Neuron (in vitro differentiated cells): ENCODE measurements around the gene NLGN4Y.

ENCODE experiments used
- H2AFZ ChIP-seq: one replicate; pipeline ENCODE4 v1.6.1; 2013; ENCODE audit warnings: low read depth, mild to moderate bottlenecking, inconsistent platforms, low read length, moderate library complexity
- H3K27me3 ChIP-seq: one replicate; pipeline ENCODE4 v1.6.1; 2013; ENCODE audit warnings: low read length; ENCODE audit not compliant: insufficient read depth
- H3K36me3 ChIP-seq: one replicate; pipeline ENCODE4 v1.6.1; 2013; ENCODE audit warnings: low read length; ENCODE audit not compliant: insufficient read depth
- H3K4me1 ChIP-seq: one replicate; pipeline ENCODE4 v1.6.1; 2013; ENCODE audit warnings: low read length; ENCODE audit not compliant: insufficient read depth
- H3K4me3 ChIP-seq: 2 replicates; pipeline ENCODE4 v1.5.1; 2013; ENCODE audit warnings: mild to moderate bottlenecking, low read length, moderate library complexity
- H3K9me3 ChIP-seq: one replicate; pipeline ENCODE4 v1.6.1; 2013; ENCODE audit warnings: low read length

NLGN4Y gene

GRCh38 chrY:14601372-14601771 lies 77.0 kb downstream of the NLGN4Y start:
- Histone ChIP-seq H3K27me3 (no peaks in the 10 kb centered on the region), H3K4me3 (no peak overlapping the region), H3K36me3 (no peaks in the 10 kb centered on the region), H2AFZ (no peak overlapping the region), H3K4me1 (no peaks in the 10 kb centered on the region), H3K9me3 (no peaks in the 10 kb centered on the region)

- Histone ChIP-seq H2AFZ (no peak overlapping the region), H3K4me1 (no peaks in the 10 kb centered on the region), H3K27me3 (no peaks in the 10 kb centered on the region), H3K9me3 (no peaks in the 10 kb centered on the region), H3K4me3 (no peak overlapping the region), H3K36me3 (no peaks in the 10 kb centered on the region)
These were observed 93.3 kb downstream of the NLGN4Y start for GRCh38 chrY:14617625-14618024.

- Histone ChIP-seq H2AFZ (no peak overlapping the region), H3K4me3 (no peak overlapping the region), H3K36me3 (no peaks in the 10 kb centered on the region), H3K4me1 (no peaks in the 10 kb centered on the region), H3K27me3 (no peaks in the 10 kb centered on the region), H3K9me3 (no peaks in the 10 kb centered on the region)
These were observed 94.2 kb downstream of the NLGN4Y start for GRCh38 chrY:14618513-14618912.

DNA sequence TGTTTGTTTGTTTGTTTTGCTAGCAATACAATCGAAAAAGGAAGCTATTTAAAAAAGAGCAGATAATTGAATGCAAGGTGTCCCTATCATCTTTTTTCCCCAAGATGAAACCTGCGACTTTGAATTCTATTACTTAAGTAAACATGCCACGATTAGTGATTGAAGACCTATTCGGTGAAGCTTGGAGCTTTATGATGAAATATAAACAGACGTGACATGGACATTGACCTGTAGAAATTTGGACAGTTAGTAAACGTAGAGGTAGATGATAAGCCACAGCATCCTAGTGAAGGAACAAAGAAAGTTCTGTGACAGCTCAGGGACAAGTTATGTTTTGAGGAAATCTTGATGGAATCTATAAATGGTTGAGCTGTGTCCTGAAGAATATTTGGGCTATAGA lies 103.9 kb downstream of the NLGN4Y start:
- no peaks in the 10 kb centered on the region for H3K36me3 ChIP-seq
- H3K4me1 ChIP-seq = no peaks in the 10 kb centered on the region

DNA sequence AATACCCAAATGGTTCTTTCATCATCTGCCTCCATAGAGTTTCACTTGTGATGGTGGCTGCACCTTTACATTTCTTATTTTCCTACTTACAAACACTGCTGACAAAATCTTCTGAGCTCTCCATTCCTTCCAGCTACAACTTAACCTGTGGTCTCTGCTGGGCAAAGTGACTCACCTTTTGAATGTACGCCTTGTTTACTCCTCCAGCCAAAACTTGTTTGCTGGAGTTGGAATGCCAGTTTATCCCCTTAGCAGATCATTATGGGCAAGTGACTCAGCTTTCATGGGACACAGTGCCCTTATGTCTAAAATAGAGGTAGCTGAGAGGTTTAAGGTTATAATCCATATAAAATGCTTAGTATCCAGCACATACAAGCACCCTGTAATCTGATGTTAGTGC lies 107.3 kb downstream of the NLGN4Y start:
- no peak overlapping the region for H2AFZ ChIP-seq
- no peaks in the 10 kb centered on the region for H3K36me3 ChIP-seq
- no peaks in the 10 kb centered on the region for H3K4me1 ChIP-seq
- no peaks in the 10 kb centered on the region for H3K27me3 ChIP-seq
- H3K9me3 ChIP-seq = no peaks in the 10 kb centered on the region
- no peak overlapping the region for H3K4me3 ChIP-seq

More for the DNA sequence above, 103.9 kb downstream of the NLGN4Y start:
- Histone ChIP-seq H3K27me3 (no peaks in the 10 kb centered on the region), H3K9me3 (no peaks in the 10 kb centered on the region), H2AFZ (no peak overlapping the region), H3K4me3 (no peak overlapping the region)

GRCh38 chrY:14633718-14634117 lies 109.4 kb downstream of the NLGN4Y start:
- Histone ChIP-seq H2AFZ (no peak overlapping the region), H3K27me3 (no peaks in the 10 kb centered on the region), H3K4me1 (no peaks in the 10 kb centered on the region), H3K9me3 (no peaks in the 10 kb centered on the region), H3K36me3 (no peaks in the 10 kb centered on the region), H3K4me3 (no peak overlapping the region)

GRCh38 chrY:14634954-14635353 lies 110.6 kb downstream of the NLGN4Y start:
- no peak overlapping the region for H2AFZ ChIP-seq
- H3K4me3 ChIP-seq = no peak overlapping the region
- no peaks in the 10 kb centered on the region for H3K27me3 ChIP-seq
- no peaks in the 10 kb centered on the region for H3K9me3 ChIP-seq
- no peaks in the 10 kb centered on the region for H3K4me1 ChIP-seq
- H3K36me3 ChIP-seq = no peaks in the 10 kb centered on the region

DNA sequence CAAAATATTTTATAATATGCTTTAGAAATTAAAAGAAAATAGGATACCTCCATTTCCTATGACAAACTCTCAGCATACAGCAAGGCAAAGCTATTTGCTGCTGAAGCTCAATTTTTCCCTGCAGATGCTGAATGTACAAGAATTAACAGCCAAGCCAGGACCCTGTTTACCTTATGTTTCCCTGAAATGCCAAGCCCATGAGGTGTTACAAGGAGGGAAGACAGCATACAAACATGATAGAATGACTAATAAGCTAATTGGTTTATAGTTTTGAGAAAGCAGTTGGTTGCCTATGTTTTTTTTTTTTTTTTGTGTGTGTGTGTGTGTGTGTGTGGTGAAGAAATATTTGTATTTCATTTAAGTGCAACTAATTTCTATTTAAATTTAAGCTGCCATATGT lies 113.2 kb downstream of the NLGN4Y start:
- Histone ChIP-seq H3K36me3 (no peaks in the 10 kb centered on the region), H3K4me1 (no peaks in the 10 kb centered on the region), H3K27me3 (no peaks in the 10 kb centered on the region), H3K9me3 (no peaks in the 10 kb centered on the region), H2AFZ (no peak overlapping the region), H3K4me3 (no peak overlapping the region)

- H2AFZ ChIP-seq = no peak overlapping the region
- no peaks in the 10 kb centered on the region for H3K27me3 ChIP-seq
- H3K9me3 ChIP-seq = no peaks in the 10 kb centered on the region
- H3K4me1 ChIP-seq = no peaks in the 10 kb centered on the region
- no peaks in the 10 kb centered on the region for H3K36me3 ChIP-seq
- no peak overlapping the region for H3K4me3 ChIP-seq
These were observed 117.5 kb downstream of the NLGN4Y start for GRCh38 chrY:14641853-14642252.

DNA sequence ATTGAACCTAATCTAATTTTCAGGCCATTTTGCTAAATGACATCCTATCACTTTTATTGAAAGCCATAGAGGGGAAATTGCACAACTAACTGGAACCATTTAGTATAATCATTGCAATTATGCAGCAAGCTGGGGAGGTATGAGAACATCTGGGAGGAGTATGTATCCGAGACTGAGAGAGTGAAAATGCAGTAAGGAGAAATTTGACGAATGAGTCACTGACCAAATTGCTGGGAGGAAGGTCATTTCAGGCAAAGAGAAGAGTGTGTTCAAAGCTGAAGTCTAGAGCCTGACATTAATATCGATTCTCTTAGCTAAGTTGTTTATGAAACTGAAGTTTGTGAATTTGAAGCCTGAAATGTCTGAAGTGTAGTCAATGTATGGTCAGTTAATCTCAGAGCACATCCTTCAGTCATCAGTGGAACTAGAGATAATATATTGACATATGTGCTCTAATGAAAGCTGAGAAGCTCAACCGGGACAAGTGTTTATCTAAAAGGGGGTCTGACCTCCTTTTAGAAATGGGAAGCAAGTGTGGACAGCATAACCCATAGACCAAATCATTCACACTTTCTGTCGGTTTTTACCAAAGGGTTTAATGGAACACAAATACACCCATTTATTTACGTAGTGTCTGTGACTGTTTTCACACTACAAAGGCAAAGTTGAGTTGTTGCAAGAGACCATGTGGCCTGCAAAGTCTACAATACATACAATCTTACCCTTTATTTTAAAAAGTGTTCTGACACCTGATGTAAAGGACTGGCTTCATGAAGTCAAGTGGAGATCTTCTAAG lies 120.0 kb downstream of the NLGN4Y start:
- Histone ChIP-seq H3K9me3 (no peaks in the 10 kb centered on the region), H3K27me3 (no peaks in the 10 kb centered on the region)

GRCh38 chrY:14679181-14679580 lies 154.9 kb downstream of the NLGN4Y start:
- Histone ChIP-seq H2AFZ (no peak overlapping the region), H3K36me3 (no peaks in the 10 kb centered on the region), H3K4me1 (no peaks in the 10 kb centered on the region), H3K4me3 (no peak overlapping the region), H3K9me3 (no peaks in the 10 kb centered on the region), H3K27me3 (no peaks in the 10 kb centered on the region)

More for the DNA sequence above, 120.0 kb downstream of the NLGN4Y start:
- no peak overlapping the region for H2AFZ ChIP-seq
- no peaks in the 10 kb centered on the region for H3K4me1 ChIP-seq
- H3K36me3 ChIP-seq = no peaks in the 10 kb centered on the region
- H3K4me3 ChIP-seq = no peak overlapping the region

- Histone ChIP-seq H2AFZ (no peak overlapping the region), H3K27me3 (no peaks in the 10 kb centered on the region), H3K9me3 (no peaks in the 10 kb centered on the region), H3K4me1 (no peaks in the 10 kb centered on the region), H3K36me3 (no peaks in the 10 kb centered on the region), H3K4me3 (no peak overlapping the region)
These were observed 170.2 kb downstream of the NLGN4Y start for GRCh38 chrY:14694543-14694942.

- H3K27me3 ChIP-seq = no peaks in the 10 kb centered on the region
- H3K9me3 ChIP-seq = no peaks in the 10 kb centered on the region
- H2AFZ ChIP-seq = no peak overlapping the region
- H3K4me1 ChIP-seq = no peaks in the 10 kb centered on the region
- H3K36me3 ChIP-seq = no peaks in the 10 kb centered on the region
- H3K4me3 ChIP-seq = no peak overlapping the region
These were observed 183.8 kb downstream of the NLGN4Y start for GRCh38 chrY:14708158-14708557.

DNA sequence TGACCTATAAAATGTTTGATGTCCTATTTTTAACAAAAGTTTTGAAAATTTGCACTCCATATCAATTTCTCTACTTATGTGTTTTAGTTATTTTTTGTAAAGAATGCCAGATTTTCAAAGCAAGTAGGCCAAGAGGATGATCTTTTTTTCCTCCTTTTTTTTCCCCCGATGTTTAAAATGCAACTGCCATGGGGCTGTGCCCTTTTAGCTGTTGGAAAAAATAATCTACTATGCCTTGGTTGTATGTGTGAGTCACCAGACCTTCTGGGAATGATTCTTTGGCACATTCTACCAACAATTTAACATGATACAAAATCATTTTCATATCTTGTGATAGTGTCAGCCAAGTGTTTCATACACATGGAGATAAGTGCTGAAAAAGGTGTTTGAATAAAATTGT lies 217.3 kb downstream of the NLGN4Y start:
- Histone ChIP-seq H3K36me3 (no peaks in the 10 kb centered on the region), H3K9me3 (no peaks in the 10 kb centered on the region), H3K27me3 (no peaks in the 10 kb centered on the region)

More for the DNA sequence above, 217.3 kb downstream of the NLGN4Y start:
- Histone ChIP-seq H3K4me1 (no peaks in the 10 kb centered on the region), H3K4me3 (no peak overlapping the region), H2AFZ (no peak overlapping the region)
